SW 1271 (cell line): ENCODE data around the gene RBM33.

Source experiments
- DNase-seq, 2 experiments: peaks; one replicate each; lab custom pipeline; 2025; lab: John Stamatoyannopoulos, UW

Gene RBM33

GRCh38 chr7:155724327-155725005 lies 80.0 kb downstream of the RBM33 start:
- no peak for DNase-seq

- DNase-seq = no peak
These were observed 80.5 kb downstream of the RBM33 start for GRCh38 chr7:155725006-155725355.

GRCh38 chr7:155727616-155728015 lies 83.2 kb downstream of the RBM33 start:
- DNase-seq = no peak

- DNase-seq = no peak
These were observed 83.7 kb downstream of the RBM33 start for GRCh38 chr7:155728116-155728515.

- no peak for DNase-seq
These were observed 85.4 kb downstream of the RBM33 start for GRCh38 chr7:155729847-155730246.

GRCh38 chr7:155731380-155731779 lies 86.9 kb downstream of the RBM33 start:
- no peak for DNase-seq

- DNase-seq = no peak
These were observed 87.4 kb downstream of the RBM33 start for GRCh38 chr7:155731871-155732270.

- DNase-seq = no peak
These were observed 87.8 kb downstream of the RBM33 start for GRCh38 chr7:155732286-155732685.

- DNase-seq = no peak
These were observed 89.4 kb downstream of the RBM33 start for GRCh38 chr7:155733582-155734444.

GRCh38 chr7:155734445-155734809 lies 90.0 kb downstream of the RBM33 start:
- no peak for DNase-seq

GRCh38 chr7:155735442-155736115 lies 91.1 kb downstream of the RBM33 start:
- no peak for DNase-seq

- DNase-seq = no peak
These were observed 93.1 kb downstream of the RBM33 start for GRCh38 chr7:155737590-155737989.

GRCh38 chr7:155738104-155738503 lies 93.6 kb downstream of the RBM33 start:
- DNase-seq = no peak

- peak; percentile 16 to 70 for DNase-seq
These were observed 94.4 kb downstream of the RBM33 start for GRCh38 chr7:155738652-155739537.

GRCh38 chr7:155739538-155740143 lies 95.2 kb downstream of the RBM33 start:
- no peak for DNase-seq

- DNase-seq = no peak
These were observed 96.6 kb downstream of the RBM33 start for GRCh38 chr7:155741082-155741481.

- no peak for DNase-seq
These were observed 97.3 kb downstream of the RBM33 start for GRCh38 chr7:155741805-155742204.

GRCh38 chr7:155743177-155743576 lies 98.7 kb downstream of the RBM33 start:
- no peak for DNase-seq

- DNase-seq = no peak
These were observed 100.7 kb downstream of the RBM33 start for GRCh38 chr7:155744971-155745683.

- no peak for DNase-seq
These were observed 101.3 kb downstream of the RBM33 start for GRCh38 chr7:155745737-155746136.

- no peak for DNase-seq
These were observed 101.7 kb downstream of the RBM33 start for GRCh38 chr7:155746188-155746587.
